Measurements from ENCODE around the gene GPR139. TPM values are rescaled to one million over a fixed set of nuclear protein-coding genes. Genes with fewer than 3 reads are reported as not detected.

The GPR139 gene
- total RNA-seq, 1 donor from 2014 or later = not detected

DNA sequence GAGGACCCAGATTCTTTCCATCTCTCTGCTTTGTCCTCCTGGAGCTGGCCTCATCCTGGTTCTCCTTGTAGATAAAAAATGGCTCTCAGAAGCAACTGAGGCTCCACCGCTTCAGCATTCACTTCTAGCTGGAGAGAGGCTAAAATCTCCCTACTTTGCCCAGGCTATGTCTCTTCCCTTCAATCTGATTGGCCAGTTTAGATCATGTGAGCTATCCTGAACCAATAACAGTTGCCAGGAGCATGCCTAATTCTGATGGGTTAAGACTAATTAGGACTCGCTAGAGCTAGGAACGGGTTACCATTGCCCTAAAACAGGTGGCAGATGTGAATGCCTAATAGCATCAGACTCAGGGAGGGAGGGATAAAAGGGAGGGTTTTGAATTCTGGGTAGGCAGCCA, 89.6 kb downstream of the GPR139 start:
- intact Hi-C loops (cut with micrococcal nuclease) = no loop called here

More for the DNA sequence above, 89.6 kb downstream of the GPR139 start:
- Mint-ChIP-seq H3K4me3 (no peak overlapping the region), H3K27me3 (no peaks in the 10 kb centered on the region), H3K4me1 (no peaks in the 10 kb centered on the region), H3K27ac (no peak overlapping the region), H3K36me3 (ENCODE audit: low read depth) (no peaks in the 10 kb centered on the region), H3K9me3 (no peaks in the 10 kb centered on the region)
- no peak for DNase-seq

Other genes starting within 250 kb of the GPR139 start
- 0.28 TPM in 1 of 2 replicates, not detected in the other for gene GPRC5B, start 189.0 kb downstream of the GPR139 start, total RNA-seq

Measured in activated CD4-positive, alpha-beta T cell treated with anti-CD3 and anti-CD28 coated beads, Interleukin-2, amount 10 ng/mL, durations not matched to agents 24 days and 14 days (primary cell).